Cardiac septum (tissue), 1 donor: ENCODE results near the gene ROBO1. TPM values are rescaled to one million over a fixed set of nuclear protein-coding genes. Genes with fewer than 3 reads are reported as not detected.
"Not testable (repeated sequence)": the region's sequence is repeated elsewhere in the genome, so short reads cannot be mapped to it uniquely, and the experiment has no call there.

Source experiments
- DNase-seq: peaks from one replicate; pipeline ENCODE4 v3.0.0-alpha.2; 2020; ENCODE audit warnings: low spot score
- intact Hi-C: fragments of 100-400 bp; cut with DNase I; formaldehyde crosslinking; loops from one replicate; pipeline ENCODE4 v1.14.0; 2022
- total RNA-seq: library from RNA; stranded (reverse); fragmentation: NEBNext Ultra II Directional; extraction: Animal tissue kit (Norgen Biotek cat#: 25700); gene quantifications from one replicate; pipeline ENCODE4 v1.2.1, GENCODE V29; 2021
- donor health status: DM: no; HTN: no; CAD: no.

Gene ROBO1
- total RNA-seq, 1 donor from 2014 or later, result 6.2 TPM

- not testable (repeated sequence) for DNase-seq
Observed at GRCh38 chr3:78884567-78884966, 883.2 kb downstream of the ROBO1 start.

GRCh38 chr3:78882251-78882650 is 885.5 kb downstream of the ROBO1 start:
- intact Hi-C loops, result loop anchor here (10.0 kb wide), 1 partner anchor 133 kb away; no protein-coding TSS in a partner anchor
- no peak for DNase-seq

More at GRCh38 chr3:78884567-78884966, 883.2 kb downstream of the ROBO1 start:
- intact Hi-C loops, result loop anchor here (10.0 kb wide), 1 partner anchor 130 kb away; no protein-coding TSS in a partner anchor

- no peak for DNase-seq
- intact Hi-C loops, result loop anchor here (10.0 kb wide), 1 partner anchor 133 kb away; no protein-coding TSS in a partner anchor
Observed at GRCh38 chr3:78881501-78881900, 886.3 kb downstream of the ROBO1 start.

- intact Hi-C loops, result loop anchor here (10.0 kb wide), 1 partner anchor 134 kb away; no protein-coding TSS in a partner anchor
Observed at GRCh38 chr3:78880603-78881461, 887.0 kb downstream of the ROBO1 start.

GRCh38 chr3:78879295-78879860 is 888.4 kb downstream of the ROBO1 start:
- intact Hi-C loops, result no loop called here
- no peak for DNase-seq

More at GRCh38 chr3:78880603-78881461, 887.0 kb downstream of the ROBO1 start:
- no peak for DNase-seq

GRCh38 chr3:78878789-78879188 is 889.0 kb downstream of the ROBO1 start:
- no peak for DNase-seq

GRCh38 chr3:78878011-78878410 is 889.8 kb downstream of the ROBO1 start:
- intact Hi-C loops, result no loop called here
- no peak for DNase-seq

More at GRCh38 chr3:78878789-78879188, 889.0 kb downstream of the ROBO1 start:
- intact Hi-C loops, result no loop called here

- no peak for DNase-seq
- intact Hi-C loops, result no loop called here
Observed at GRCh38 chr3:78875851-78876250, 891.9 kb downstream of the ROBO1 start.

GRCh38 chr3:78875436-78875835 is 892.4 kb downstream of the ROBO1 start:
- intact Hi-C loops, result no loop called here

GRCh38 chr3:78873641-78874040 is 894.2 kb downstream of the ROBO1 start:
- intact Hi-C loops, result no loop called here
- DNase-seq, result no peak

More at GRCh38 chr3:78875436-78875835, 892.4 kb downstream of the ROBO1 start:
- no peak for DNase-seq

- DNase-seq, result no peak
- intact Hi-C loops, result no loop called here
Observed at GRCh38 chr3:78872195-78872594, 895.6 kb downstream of the ROBO1 start.

- no peak for DNase-seq
- intact Hi-C loops, result no loop called here
Observed at GRCh38 chr3:78871048-78871447, 896.8 kb downstream of the ROBO1 start.

- DNase-seq, result no peak
- intact Hi-C loops, result no loop called here
Observed at GRCh38 chr3:78870484-78870883, 897.3 kb downstream of the ROBO1 start.

GRCh38 chr3:78868570-78868969 is 899.2 kb downstream of the ROBO1 start:
- no peak for DNase-seq
- intact Hi-C loops, result no loop called here

GRCh38 chr3:78867409-78868372 is 900.1 kb downstream of the ROBO1 start:
- intact Hi-C loops, result no loop called here
- DNase-seq, result no peak

- intact Hi-C loops, result no loop called here
- DNase-seq, result no peak
Observed at GRCh38 chr3:78863306-78864203, 904.2 kb downstream of the ROBO1 start.

- intact Hi-C loops, result no loop called here
Observed at GRCh38 chr3:78861156-78861555, 906.6 kb downstream of the ROBO1 start.

GRCh38 chr3:78860567-78860966 is 907.2 kb downstream of the ROBO1 start:
- intact Hi-C loops, result no loop called here
- no peak for DNase-seq

More at GRCh38 chr3:78861156-78861555, 906.6 kb downstream of the ROBO1 start:
- no peak for DNase-seq
